ENCODE measurements around the gene HERC4. TPM values are rescaled to one million over a fixed set of nuclear protein-coding genes. Genes with fewer than 3 reads are reported as not detected.

HERC4 gene
- total and polyA plus RNA-seq, 4 donors: 7.3 to 53.2 (median 16.0) TPM

DNA sequence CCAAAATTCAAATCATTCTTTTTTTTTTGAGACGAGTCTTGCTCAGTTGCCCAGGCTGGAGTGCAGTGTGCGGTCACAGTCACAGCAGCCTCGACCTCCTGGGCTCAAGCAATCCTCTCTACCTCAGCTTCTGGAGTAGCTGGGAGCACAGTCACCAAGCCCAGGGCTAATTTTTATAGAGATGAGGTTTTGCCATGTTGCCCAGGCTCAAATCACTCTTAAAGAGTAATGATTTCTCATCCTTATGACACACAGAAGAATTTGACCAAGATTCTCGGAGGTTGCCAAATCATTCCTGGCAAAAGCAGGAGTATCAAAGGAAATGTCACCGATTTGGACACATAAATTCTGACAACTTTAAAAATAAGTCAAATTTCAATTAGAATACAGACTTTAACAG, 151.5 kb downstream of the HERC4 start:
- no peak for DNase-seq (ENCODE audit: low spot score)
- Histone ChIP-seq H3K36me3 (ENCODE audit: control insufficient read depth in 4 of 4, insufficient read depth in 3 of 4, low read depth in 1 of 4, low read length in 3 of 4) (peaks cover 2 to 23% (median 9%) of the 10 kb centered on the region in 4 donors), H3K27ac (ENCODE audit: low read depth in 1 of 2, low read length in 2 of 2) (no peak overlapping the region), H3K27me3 (ENCODE audit: control insufficient read depth in 4 of 4, insufficient read depth in 4 of 4, low read length in 3 of 4) (no peaks in the 10 kb centered on the region), H3K9ac (ENCODE audit: low read depth in 1 of 2, low read length in 2 of 2) (no peak overlapping the region), H3K4me1 (ENCODE audit: control insufficient read depth in 4 of 4, insufficient read depth in 4 of 4, low read length in 3 of 4) (peaks cover 4 to 19% (median 16%) of the 10 kb centered on the region in 4 donors), H3K4me3 (ENCODE audit: low read depth in 1 of 3, low read length in 3 of 3) (no peak overlapping the region), H3K9me3 (ENCODE audit: control insufficient read depth in 4 of 4, low read length in 3 of 4) (no peaks in the 10 kb centered on the region)
- WGBS: 94% methylated on average over 5 of the region's 5 CpGs
- TF ChIP-seq RXRA (IDR thresholded peaks at IDR 0.05): no peak

DNA sequence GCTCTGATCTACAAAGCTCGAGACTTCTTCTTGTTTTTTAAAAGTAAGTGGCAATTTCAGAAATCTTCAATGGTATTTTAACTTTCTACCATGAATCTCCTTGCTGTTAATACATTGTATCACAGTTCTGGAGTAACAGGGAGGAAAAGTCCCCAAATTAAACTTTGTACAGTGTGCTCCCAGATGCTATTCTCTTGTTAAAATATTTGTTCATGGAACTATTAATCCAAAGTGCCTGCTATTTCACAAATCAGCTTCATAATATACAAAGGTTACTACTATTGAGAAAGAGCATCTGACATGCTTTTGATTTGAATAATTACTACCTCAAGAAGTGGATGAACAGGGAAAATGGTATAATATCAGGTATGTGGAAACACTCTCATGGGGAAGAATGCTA, 154.0 kb downstream of the HERC4 start:
- Histone ChIP-seq H3K4me3 (ENCODE audit: low read depth in 1 of 3, low read length in 3 of 3) (no peak overlapping the region), H3K4me1 (ENCODE audit: control insufficient read depth in 4 of 4, insufficient read depth in 4 of 4, low read length in 3 of 4) (peaks cover 4 to 27% (median 18%) of the 10 kb centered on the region in 4 donors), H3K36me3 (ENCODE audit: control insufficient read depth in 4 of 4, insufficient read depth in 3 of 4, low read depth in 1 of 4, low read length in 3 of 4) (peaks cover 0 to 15% (median 10%) of the 10 kb centered on the region in 4 donors), H3K27ac (ENCODE audit: low read depth in 1 of 2, low read length in 2 of 2) (peak overlapping the region in 1 of 2 donors; percentile 40), H3K9me3 (ENCODE audit: control insufficient read depth in 4 of 4, low read length in 3 of 4) (no peaks in the 10 kb centered on the region), H3K9ac (ENCODE audit: low read depth in 1 of 2, low read length in 2 of 2) (no peak overlapping the region), H3K27me3 (ENCODE audit: control insufficient read depth in 4 of 4, insufficient read depth in 4 of 4, low read length in 3 of 4) (no peaks in the 10 kb centered on the region)
- WGBS: 61% methylated on average over 1 of the region's 1 CpG
- TF ChIP-seq, protein P1, sequence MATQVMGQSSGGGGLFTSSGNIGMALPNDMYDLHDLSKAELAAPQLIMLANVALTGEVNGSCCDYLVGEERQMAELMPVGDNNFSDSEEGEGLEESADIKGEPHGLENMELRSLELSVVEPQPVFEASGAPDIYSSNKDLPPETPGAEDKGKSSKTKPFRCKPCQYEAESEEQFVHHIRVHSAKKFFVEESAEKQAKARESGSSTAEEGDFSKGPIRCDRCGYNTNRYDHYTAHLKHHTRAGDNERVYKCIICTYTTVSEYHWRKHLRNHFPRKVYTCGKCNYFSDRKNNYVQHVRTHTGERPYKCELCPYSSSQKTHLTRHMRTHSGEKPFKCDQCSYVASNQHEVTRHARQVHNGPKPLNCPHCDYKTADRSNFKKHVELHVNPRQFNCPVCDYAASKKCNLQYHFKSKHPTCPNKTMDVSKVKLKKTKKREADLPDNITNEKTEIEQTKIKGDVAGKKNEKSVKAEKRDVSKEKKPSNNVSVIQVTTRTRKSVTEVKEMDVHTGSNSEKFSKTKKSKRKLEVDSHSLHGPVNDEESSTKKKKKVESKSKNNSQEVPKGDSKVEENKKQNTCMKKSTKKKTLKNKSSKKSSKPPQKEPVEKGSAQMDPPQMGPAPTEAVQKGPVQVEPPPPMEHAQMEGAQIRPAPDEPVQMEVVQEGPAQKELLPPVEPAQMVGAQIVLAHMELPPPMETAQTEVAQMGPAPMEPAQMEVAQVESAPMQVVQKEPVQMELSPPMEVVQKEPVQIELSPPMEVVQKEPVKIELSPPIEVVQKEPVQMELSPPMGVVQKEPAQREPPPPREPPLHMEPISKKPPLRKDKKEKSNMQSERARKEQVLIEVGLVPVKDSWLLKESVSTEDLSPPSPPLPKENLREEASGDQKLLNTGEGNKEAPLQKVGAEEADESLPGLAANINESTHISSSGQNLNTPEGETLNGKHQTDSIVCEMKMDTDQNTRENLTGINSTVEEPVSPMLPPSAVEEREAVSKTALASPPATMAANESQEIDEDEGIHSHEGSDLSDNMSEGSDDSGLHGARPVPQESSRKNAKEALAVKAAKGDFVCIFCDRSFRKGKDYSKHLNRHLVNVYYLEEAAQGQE (IDR thresholded peaks at IDR 0.05): peak; percentile 26
- TF ChIP-seq CTCF (IDR thresholded peaks at IDR 0.05; ENCODE audit: low read depth, low read length, missing input control): no peak
- TF ChIP-seq RXRA (IDR thresholded peaks at IDR 0.05): peak; percentile 75 to 85
- TF ChIP-seq GABPA (IDR thresholded peaks at IDR 0.05 in 1 of 2, conservative IDR thresholded peaks at IDR 0.05 in 1 of 2): peak in 1 of 2 donors; percentile 10
- no peak for TF ChIP-seq NR2F2 (IDR thresholded peaks at IDR 0.05)
- TF ChIP-seq YY1 (IDR thresholded peaks at IDR 0.05): no peak
- peak in 1 of 2 donors; percentile 41 for TF ChIP-seq JUND (IDR thresholded peaks at IDR 0.05)
- TF ChIP-seq, protein P2, sequence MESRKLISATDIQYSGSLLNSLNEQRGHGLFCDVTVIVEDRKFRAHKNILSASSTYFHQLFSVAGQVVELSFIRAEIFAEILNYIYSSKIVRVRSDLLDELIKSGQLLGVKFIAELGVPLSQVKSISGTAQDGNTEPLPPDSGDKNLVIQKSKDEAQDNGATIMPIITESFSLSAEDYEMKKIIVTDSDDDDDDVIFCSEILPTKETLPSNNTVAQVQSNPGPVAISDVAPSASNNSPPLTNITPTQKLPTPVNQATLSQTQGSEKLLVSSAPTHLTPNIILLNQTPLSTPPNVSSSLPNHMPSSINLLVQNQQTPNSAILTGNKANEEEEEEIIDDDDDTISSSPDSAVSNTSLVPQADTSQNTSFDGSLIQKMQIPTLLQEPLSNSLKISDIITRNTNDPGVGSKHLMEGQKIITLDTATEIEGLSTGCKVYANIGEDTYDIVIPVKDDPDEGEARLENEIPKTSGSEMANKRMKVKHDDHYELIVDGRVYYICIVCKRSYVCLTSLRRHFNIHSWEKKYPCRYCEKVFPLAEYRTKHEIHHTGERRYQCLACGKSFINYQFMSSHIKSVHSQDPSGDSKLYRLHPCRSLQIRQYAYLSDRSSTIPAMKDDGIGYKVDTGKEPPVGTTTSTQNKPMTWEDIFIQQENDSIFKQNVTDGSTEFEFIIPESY (IDR thresholded peaks at IDR 0.05): peak; percentile 54
- peak; percentile 76 for TF ChIP-seq SP1 (IDR thresholded peaks at IDR 0.05)
- TF ChIP-seq HNF4G (IDR thresholded peaks at IDR 0.05): peak; percentile 50
- TF ChIP-seq FOXA2 (IDR thresholded peaks at IDR 0.05): no peak
- no peak for TF ChIP-seq FOXA1 (IDR thresholded peaks at IDR 0.05)
- TF ChIP-seq RAD21 (IDR thresholded peaks at IDR 0.05): peak; percentile 18 to 44
- no peak for TF ChIP-seq TAF1 (conservative IDR thresholded peaks at IDR 0.05)
- TF ChIP-seq, protein P3, sequence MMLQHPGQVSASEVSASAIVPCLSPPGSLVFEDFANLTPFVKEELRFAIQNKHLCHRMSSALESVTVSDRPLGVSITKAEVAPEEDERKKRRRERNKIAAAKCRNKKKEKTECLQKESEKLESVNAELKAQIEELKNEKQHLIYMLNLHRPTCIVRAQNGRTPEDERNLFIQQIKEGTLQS (IDR thresholded peaks at IDR 0.05): no peak
- peak; percentile 86 to 89 for TF ChIP-seq HNF4A (conservative IDR thresholded peaks at IDR 0.05)
- TF ChIP-seq MAX (IDR thresholded peaks at IDR 0.05): peak; percentile 28
- peak in 1 of 2 donors; percentile 24 for TF ChIP-seq EGR1 (IDR thresholded peaks at IDR 0.05; ENCODE audit: low read depth in 2 of 2)
- no peak for DNase-seq (ENCODE audit: low spot score)
